Panc1 (cell line): Measurements from ENCODE around the gene ICAM2. TPM values are rescaled to one million over a fixed set of nuclear protein-coding genes. Genes with fewer than 3 reads are reported as not detected.

Experiments used
- ATAC-seq: fragments of 200-7000 bp; cut with Tn5 transposase; 2 replicates; pipeline ENCODE4 v1.9.1; 2020; ENCODE audit warnings: mild to moderate bottlenecking, moderate library complexity
- BruUV-seq: library from RNA; stranded (reverse); fragments of 400-500 nt; replicated peaks from 2 replicates; lab custom pipeline; 2021; lab: Mats Ljungman, UMichigan
- CTCF ChIA-PET: fragments of 300-600 bp; sonication (Branson Sonifier 250); formaldehyde crosslinking; loops from one replicate; lab custom pipeline; 2022; ENCODE audit warnings: antibody characterized with exemption; lab: Charles Lee
- POLR2A ChIA-PET: fragments of 300-600 bp; sonication (Branson Sonifier 250); formaldehyde crosslinking; loops from one replicate; lab custom pipeline; 2022; ENCODE audit warnings: antibody characterized with exemption; lab: Charles Lee
- DNase-seq: peaks from one replicate; pipeline ENCODE4 v3.0.0-alpha.2; 2010; ENCODE audit warnings: low read depth, low spot score
- H3K27ac ChIP-seq: 2 replicates; pipeline ENCODE4 v1.5.1; 2011; ENCODE audit warnings: mild to moderate bottlenecking, low read length, inconsistent platforms
- H3K27me3 ChIP-seq: fragments of 200-500 bp; sonication (Bioruptor generic); 2 replicates; pipeline ENCODE4 v1.6.0; 2014; ENCODE audit warnings: low read length, inconsistent platforms; ENCODE audit not compliant: control insufficient read depth, insufficient read depth
- H3K36me3 ChIP-seq: fragments of 200-500 bp; sonication (Bioruptor generic); 2 replicates; pipeline ENCODE4 v1.5.1; 2014; ENCODE audit warnings: inconsistent platforms, mild to moderate bottlenecking, low read length, moderate library complexity; ENCODE audit not compliant: control insufficient read depth, insufficient read depth
- H3K4me1 ChIP-seq: 2 replicates; pipeline ENCODE4 v1.5.1; 2011; ENCODE audit warnings: inconsistent platforms, mild to moderate bottlenecking, low read length, moderate library complexity; ENCODE audit not compliant: control insufficient read depth, insufficient read depth
- H3K4me3 ChIP-seq, 2 experiments: 2 replicates each; pipeline ENCODE4 v1.5.1; 2011 to 2012; ENCODE audit warnings: low read depth in 2 of 2, low read length in 2 of 2, mild to moderate bottlenecking in 2 of 2, inconsistent platforms in 1 of 2, moderate library complexity in 1 of 2
- H3K9me3 ChIP-seq: fragments of 200-500 bp; sonication (Bioruptor generic); 2 replicates; pipeline ENCODE4 v1.5.1; 2014; ENCODE audit warnings: low read depth, mild to moderate bottlenecking, inconsistent platforms, low read length, moderate library complexity; ENCODE audit not compliant: control insufficient read depth, insufficient read depth
- POLR2AphosphoS5 ChIP-seq: IDR thresholded peaks from 2 replicates; pipeline ENCODE4 v1.6.1; 2012; ENCODE audit warnings: mild to moderate bottlenecking, low read depth, low read length, moderate library complexity
- SIN3A ChIP-seq: IDR thresholded peaks from 2 replicates; pipeline ENCODE4 v1.6.1; 2012; ENCODE audit warnings: low read depth, mild to moderate bottlenecking, low read length, moderate library complexity, borderline replicate concordance; ENCODE audit not compliant: insufficient read depth
- TCF7L2 ChIP-seq: IDR thresholded peaks from 2 replicates; pipeline ENCODE4 v1.6.1; 2011; ENCODE audit warnings: mild to moderate bottlenecking, low read depth, low read length, inconsistent platforms
- in situ Hi-C: cut with HindIII; loops from 2 replicates; pipeline ENCODE4 v1.10.0; 2016; ENCODE audit warnings: low sequenced_read_pairs, low pct_unique_long_range_greater_than_20kb
- intact Hi-C: fragments of 100-400 bp; cut with micrococcal nuclease; formaldehyde crosslinking; loops from one replicate; pipeline ENCODE4 v1.10.0; 2022; ENCODE audit not compliant: unreplicated experiment
- total RNA-seq: library from RNA; stranded (reverse); gene quantifications from one replicate; pipeline ENCODE4 v1.2.1, GENCODE V29; 2021; ENCODE audit not compliant: unreplicated experiment
- TF ChIP-seq, protein P1 (sequence below): fragments of 450-650 bp; IDR thresholded peaks from 2 replicates; pipeline ENCODE4 v1.5.1; 2017; ENCODE audit warnings: mild to moderate bottlenecking
- TF ChIP-seq, protein P2 (sequence below), 2 experiments: IDR thresholded peaks; 2 replicates each; pipeline ENCODE4 v1.6.1; 2011 to 2012; ENCODE audit warnings: low read depth in 2 of 2, control low read depth in 1 of 2, low read length in 1 of 2, mild to moderate bottlenecking in 1 of 2, moderate library complexity in 1 of 2; ENCODE audit not compliant: insufficient read depth in 1 of 2

The ICAM2 gene
- total RNA-seq, 1 experiment from 2014 or later: 0.33 TPM

DNA sequence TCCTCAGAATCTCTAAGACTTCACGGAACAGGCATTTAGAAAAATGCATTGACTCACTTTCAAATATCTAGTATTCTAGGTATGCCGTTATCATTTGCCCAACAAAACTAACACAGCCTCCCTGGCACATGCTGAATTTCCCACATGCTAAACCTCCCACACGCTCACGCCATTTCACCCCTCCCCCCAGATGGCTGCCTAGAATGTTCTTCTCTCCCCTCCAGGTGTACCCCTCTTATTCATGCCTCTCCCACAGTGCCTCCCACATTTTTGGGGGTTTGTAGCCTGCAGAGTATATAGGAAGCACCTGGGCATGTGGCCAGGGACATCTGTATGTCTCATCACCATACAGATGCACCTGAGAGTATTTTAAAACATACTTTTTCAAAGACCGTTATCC, 38.2 kb upstream of the ICAM2 start:
- Histone ChIP-seq H3K4me1 (no peaks in the 10 kb centered on the region), H3K36me3 (no peaks in the 10 kb centered on the region), H3K9me3 (no peaks in the 10 kb centered on the region), H3K4me3 (no peak overlapping the region), H3K27ac (no peak overlapping the region), H3K27me3 (no peaks in the 10 kb centered on the region)
- DNase-seq: no peak
- no peak for ATAC-seq
- CTCF ChIA-PET: no interaction called here
- TF ChIP-seq, protein P1, sequence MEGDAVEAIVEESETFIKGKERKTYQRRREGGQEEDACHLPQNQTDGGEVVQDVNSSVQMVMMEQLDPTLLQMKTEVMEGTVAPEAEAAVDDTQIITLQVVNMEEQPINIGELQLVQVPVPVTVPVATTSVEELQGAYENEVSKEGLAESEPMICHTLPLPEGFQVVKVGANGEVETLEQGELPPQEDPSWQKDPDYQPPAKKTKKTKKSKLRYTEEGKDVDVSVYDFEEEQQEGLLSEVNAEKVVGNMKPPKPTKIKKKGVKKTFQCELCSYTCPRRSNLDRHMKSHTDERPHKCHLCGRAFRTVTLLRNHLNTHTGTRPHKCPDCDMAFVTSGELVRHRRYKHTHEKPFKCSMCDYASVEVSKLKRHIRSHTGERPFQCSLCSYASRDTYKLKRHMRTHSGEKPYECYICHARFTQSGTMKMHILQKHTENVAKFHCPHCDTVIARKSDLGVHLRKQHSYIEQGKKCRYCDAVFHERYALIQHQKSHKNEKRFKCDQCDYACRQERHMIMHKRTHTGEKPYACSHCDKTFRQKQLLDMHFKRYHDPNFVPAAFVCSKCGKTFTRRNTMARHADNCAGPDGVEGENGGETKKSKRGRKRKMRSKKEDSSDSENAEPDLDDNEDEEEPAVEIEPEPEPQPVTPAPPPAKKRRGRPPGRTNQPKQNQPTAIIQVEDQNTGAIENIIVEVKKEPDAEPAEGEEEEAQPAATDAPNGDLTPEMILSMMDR: no peak
- TF ChIP-seq, protein P2, sequence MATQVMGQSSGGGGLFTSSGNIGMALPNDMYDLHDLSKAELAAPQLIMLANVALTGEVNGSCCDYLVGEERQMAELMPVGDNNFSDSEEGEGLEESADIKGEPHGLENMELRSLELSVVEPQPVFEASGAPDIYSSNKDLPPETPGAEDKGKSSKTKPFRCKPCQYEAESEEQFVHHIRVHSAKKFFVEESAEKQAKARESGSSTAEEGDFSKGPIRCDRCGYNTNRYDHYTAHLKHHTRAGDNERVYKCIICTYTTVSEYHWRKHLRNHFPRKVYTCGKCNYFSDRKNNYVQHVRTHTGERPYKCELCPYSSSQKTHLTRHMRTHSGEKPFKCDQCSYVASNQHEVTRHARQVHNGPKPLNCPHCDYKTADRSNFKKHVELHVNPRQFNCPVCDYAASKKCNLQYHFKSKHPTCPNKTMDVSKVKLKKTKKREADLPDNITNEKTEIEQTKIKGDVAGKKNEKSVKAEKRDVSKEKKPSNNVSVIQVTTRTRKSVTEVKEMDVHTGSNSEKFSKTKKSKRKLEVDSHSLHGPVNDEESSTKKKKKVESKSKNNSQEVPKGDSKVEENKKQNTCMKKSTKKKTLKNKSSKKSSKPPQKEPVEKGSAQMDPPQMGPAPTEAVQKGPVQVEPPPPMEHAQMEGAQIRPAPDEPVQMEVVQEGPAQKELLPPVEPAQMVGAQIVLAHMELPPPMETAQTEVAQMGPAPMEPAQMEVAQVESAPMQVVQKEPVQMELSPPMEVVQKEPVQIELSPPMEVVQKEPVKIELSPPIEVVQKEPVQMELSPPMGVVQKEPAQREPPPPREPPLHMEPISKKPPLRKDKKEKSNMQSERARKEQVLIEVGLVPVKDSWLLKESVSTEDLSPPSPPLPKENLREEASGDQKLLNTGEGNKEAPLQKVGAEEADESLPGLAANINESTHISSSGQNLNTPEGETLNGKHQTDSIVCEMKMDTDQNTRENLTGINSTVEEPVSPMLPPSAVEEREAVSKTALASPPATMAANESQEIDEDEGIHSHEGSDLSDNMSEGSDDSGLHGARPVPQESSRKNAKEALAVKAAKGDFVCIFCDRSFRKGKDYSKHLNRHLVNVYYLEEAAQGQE (IDR thresholded peaks at IDR 0.05; ENCODE audit: insufficient read depth in 1 of 2, low read depth in 2 of 2, low read length in 1 of 2): no peak
- TF ChIP-seq TCF7L2: no peak
- no peak for TF ChIP-seq SIN3A
- no peak for TF ChIP-seq POLR2AphosphoS5
- in situ Hi-C loops (no loop called here), intact Hi-C loops (no loop called here)
- no TSS peak for BruUV-seq
- POLR2A ChIA-PET: no interaction called here

GRCh38 chr17:64057701-64058263, 37.3 kb upstream of the ICAM2 start:
- Histone ChIP-seq H3K4me1 (no peaks in the 10 kb centered on the region), H3K9me3 (no peaks in the 10 kb centered on the region), H3K27me3 (no peaks in the 10 kb centered on the region), H3K36me3 (no peaks in the 10 kb centered on the region), H3K4me3 (no peak overlapping the region), H3K27ac (no peak overlapping the region)
- CTCF ChIA-PET: no interaction called here
- in situ Hi-C loops: no loop called here
- BruUV-seq: no TSS peak
- intact Hi-C loops: no loop called here
- POLR2A ChIA-PET: no interaction called here
- no peak for DNase-seq
- TF ChIP-seq TCF7L2 (no peak), POLR2AphosphoS5 (no peak), SIN3A (no peak)
- TF ChIP-seq, protein P1: no peak
- TF ChIP-seq, protein P2 (IDR thresholded peaks at IDR 0.05; ENCODE audit: insufficient read depth in 1 of 2, low read depth in 2 of 2, low read length in 1 of 2): no peak
- ATAC-seq: no peak
